Muscle of back (tissue), 11 donors: Measurements from ENCODE around the gene SAMD14. TPM values are rescaled to one million over a fixed set of nuclear protein-coding genes. Genes with fewer than 3 reads are reported as not detected.
"Not testable (repeated sequence)": the region's sequence is repeated elsewhere in the genome, so short reads cannot be mapped to it uniquely, and the experiment has no call there.

ENCODE experiments used
- DNase-seq, 3 donors: peaks; one replicate each; pipeline versions ENCODE4 v3.0.0 to v3.0.0-alpha.2; 2013
- polyA plus RNA-seq, 10 donors: library from polyadenylated mRNA; unstranded; fragments of 120-200 nt; gene quantifications; one replicate each; pipeline ENCODE4 v1.2.1, GENCODE V29; 2013; ENCODE audit not compliant: insufficient read length in 10 of 10

The SAMD14 gene
- polyA plus RNA-seq, 10 donors: 2.5 to 7.7 (median 4.8) TPM

GRCh38 chr17:50079334-50080095 is 50.4 kb downstream of the SAMD14 start:
- no peak for DNase-seq

- no peak for DNase-seq
These were observed 51.5 kb downstream of the SAMD14 start for GRCh38 chr17:50078430-50078829.

GRCh38 chr17:50076591-50077235 is 53.2 kb downstream of the SAMD14 start:
- DNase-seq: peak in 1 of 3 donors; percentile 34

GRCh38 chr17:50076221-50076590 is 53.8 kb downstream of the SAMD14 start:
- DNase-seq: no peak

GRCh38 chr17:50075446-50076032 is 54.4 kb downstream of the SAMD14 start:
- no peak for DNase-seq

- no peak for DNase-seq
These were observed 55.7 kb downstream of the SAMD14 start for GRCh38 chr17:50074227-50074626.

GRCh38 chr17:50072925-50073324 is 57.0 kb downstream of the SAMD14 start:
- DNase-seq: no peak

GRCh38 chr17:50072130-50072529 is 57.8 kb downstream of the SAMD14 start:
- no peak for DNase-seq

GRCh38 chr17:50071692-50072091 is 58.3 kb downstream of the SAMD14 start:
- no peak for DNase-seq

GRCh38 chr17:50070908-50071680 is 58.9 kb downstream of the SAMD14 start:
- no peak for DNase-seq

GRCh38 chr17:50067996-50068395 is 62.0 kb downstream of the SAMD14 start:
- DNase-seq: no peak

GRCh38 chr17:50066995-50067394 is 63.0 kb downstream of the SAMD14 start:
- no peak for DNase-seq

- no peak for DNase-seq
These were observed 64.9 kb downstream of the SAMD14 start for GRCh38 chr17:50065056-50065455.

- peak in 1 of 3 donors; percentile 88 for DNase-seq
These were observed 65.5 kb downstream of the SAMD14 start for GRCh38 chr17:50064253-50065001.

GRCh38 chr17:50063561-50064252 is 66.3 kb downstream of the SAMD14 start:
- DNase-seq: no peak

- DNase-seq: peak in 1 of 3 donors; percentile 58
These were observed 67.4 kb downstream of the SAMD14 start for GRCh38 chr17:50062293-50063243.

GRCh38 chr17:50061713-50062045 is 68.3 kb downstream of the SAMD14 start:
- DNase-seq: not testable (repeated sequence)

- peak; percentile 83 to 91 (median 89) for DNase-seq
These were observed 68.8 kb downstream of the SAMD14 start for GRCh38 chr17:50060951-50061712.
